ENCODE data around the gene TMEM238L. TPM values are rescaled to one million over a fixed set of nuclear protein-coding genes. Genes with fewer than 3 reads are reported as not detected.

TMEM238L gene
- total and polyA plus RNA-seq, 2 experiments from 2014 or later = not detected

DNA sequence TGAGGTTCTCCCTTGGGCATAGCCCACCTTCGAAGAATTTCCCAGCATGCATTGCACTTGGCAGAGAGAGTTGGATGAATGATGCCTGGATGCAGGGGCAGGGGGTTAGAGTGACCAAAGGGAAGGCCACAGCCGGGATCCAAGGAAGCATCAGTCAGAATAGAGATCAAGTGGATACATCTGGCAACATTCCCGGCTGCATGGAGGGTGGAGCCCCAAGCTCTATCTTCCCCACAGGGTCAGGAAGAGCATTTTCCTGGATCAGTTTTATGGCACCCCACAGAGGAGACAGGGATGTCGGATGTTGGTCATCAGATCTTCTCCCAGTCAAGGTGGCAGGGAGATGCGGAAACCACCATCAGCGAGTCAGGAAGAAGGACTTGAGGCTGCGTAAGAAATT is 21.0 kb upstream of the TMEM238L start (continued):
- TF ChIP-seq CTCF (conservative IDR thresholded peaks at IDR 0.05; ENCODE audit: low read depth in 2 of 2) (no peak), CREB1 (CRISPR knock-in tag; IDR thresholded peaks at IDR 0.05; ENCODE audit: low read depth) (no peak), ZNF331 (CRISPR knock-in tag; IDR thresholded peaks at IDR 0.05; ENCODE audit: low read depth) (no peak), EZH2 (IDR thresholded peaks at IDR 0.05; ENCODE audit: low read depth, unreplicated experiment) (no peak), JUNB (IDR thresholded peaks at IDR 0.05; ENCODE audit: unreplicated experiment) (no peak), ZNF114 (CRISPR knock-in tag; IDR thresholded peaks at IDR 0.05) (no peak), EZH2phosphoT487 (IDR thresholded peaks at IDR 0.05; ENCODE audit: unreplicated experiment) (no peak), NANOG (IDR thresholded peaks at IDR 0.05; ENCODE audit: borderline replicate concordance) (no peak)
- TF ChIP-seq, protein P1, sequence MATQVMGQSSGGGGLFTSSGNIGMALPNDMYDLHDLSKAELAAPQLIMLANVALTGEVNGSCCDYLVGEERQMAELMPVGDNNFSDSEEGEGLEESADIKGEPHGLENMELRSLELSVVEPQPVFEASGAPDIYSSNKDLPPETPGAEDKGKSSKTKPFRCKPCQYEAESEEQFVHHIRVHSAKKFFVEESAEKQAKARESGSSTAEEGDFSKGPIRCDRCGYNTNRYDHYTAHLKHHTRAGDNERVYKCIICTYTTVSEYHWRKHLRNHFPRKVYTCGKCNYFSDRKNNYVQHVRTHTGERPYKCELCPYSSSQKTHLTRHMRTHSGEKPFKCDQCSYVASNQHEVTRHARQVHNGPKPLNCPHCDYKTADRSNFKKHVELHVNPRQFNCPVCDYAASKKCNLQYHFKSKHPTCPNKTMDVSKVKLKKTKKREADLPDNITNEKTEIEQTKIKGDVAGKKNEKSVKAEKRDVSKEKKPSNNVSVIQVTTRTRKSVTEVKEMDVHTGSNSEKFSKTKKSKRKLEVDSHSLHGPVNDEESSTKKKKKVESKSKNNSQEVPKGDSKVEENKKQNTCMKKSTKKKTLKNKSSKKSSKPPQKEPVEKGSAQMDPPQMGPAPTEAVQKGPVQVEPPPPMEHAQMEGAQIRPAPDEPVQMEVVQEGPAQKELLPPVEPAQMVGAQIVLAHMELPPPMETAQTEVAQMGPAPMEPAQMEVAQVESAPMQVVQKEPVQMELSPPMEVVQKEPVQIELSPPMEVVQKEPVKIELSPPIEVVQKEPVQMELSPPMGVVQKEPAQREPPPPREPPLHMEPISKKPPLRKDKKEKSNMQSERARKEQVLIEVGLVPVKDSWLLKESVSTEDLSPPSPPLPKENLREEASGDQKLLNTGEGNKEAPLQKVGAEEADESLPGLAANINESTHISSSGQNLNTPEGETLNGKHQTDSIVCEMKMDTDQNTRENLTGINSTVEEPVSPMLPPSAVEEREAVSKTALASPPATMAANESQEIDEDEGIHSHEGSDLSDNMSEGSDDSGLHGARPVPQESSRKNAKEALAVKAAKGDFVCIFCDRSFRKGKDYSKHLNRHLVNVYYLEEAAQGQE (IDR thresholded peaks at IDR 0.05; ENCODE audit: unreplicated experiment) = no peak

GRCh38 chr17:10821770-10822169 is 17.9 kb upstream of the TMEM238L start:
- no peak overlapping the region for H3K4me3 Mint-ChIP-seq
- TF ChIP-seq JUNB (IDR thresholded peaks at IDR 0.05; ENCODE audit: unreplicated experiment) (no peak), POLR2AphosphoS5 (IDR thresholded peaks at IDR 0.05; ENCODE audit: low read depth) (no peak)
- H3K79me2 ChIP-seq (replicated peaks; ENCODE audit: insufficient read depth) = no peaks in the 10 kb centered on the region
- no peak for DNase-seq (ENCODE audit: low spot score)
- H3K36me3 Mint-ChIP-seq (ENCODE audit: low read depth) = no peaks in the 10 kb centered on the region
- H2AFZ ChIP-seq = no peak overlapping the region
- H3K27ac ChIP-seq (ENCODE audit: low read depth) = no peak overlapping the region
- H3K9me2 ChIP-seq (ENCODE audit: insufficient read depth) = peaks cover 4% of the 10 kb centered on the region; the same call in 1 of the 2 replicates
- H3K9me3 Mint-ChIP-seq = peaks cover 3% of the 10 kb centered on the region; the same call in 2 of the 3 replicates
- no peaks in the 10 kb centered on the region for H3K27me3 ChIP-seq (ENCODE audit: insufficient read depth)
- no peaks in the 10 kb centered on the region for H4K20me1 ChIP-seq (replicated peaks; ENCODE audit: insufficient read depth)
- H3K4me2 ChIP-seq = no peak overlapping the region
- H3K4me1 Mint-ChIP-seq = peaks cover 6% of the 10 kb centered on the region; the same call in 2 of the 3 replicates
- peaks cover 2% of the 10 kb centered on the region for H3K27me3 Mint-ChIP-seq (ENCODE audit: insufficient read depth, low read depth, poor library complexity)
- H3F3A ChIP-seq (replicated peaks; ENCODE audit: low read depth) = no peaks in the 10 kb centered on the region
- H3K4me3 ChIP-seq = no peak overlapping the region
- H3K27ac Mint-ChIP-seq = no peak overlapping the region
- no peak for ATAC-seq
- H3K36me3 ChIP-seq (ENCODE audit: insufficient read depth) = no peaks in the 10 kb centered on the region
- no peaks in the 10 kb centered on the region for H3K4me1 ChIP-seq (ENCODE audit: insufficient read depth)

Measured in GM23338 (cell line).